K562 (cell line): ENCODE measurements around the gene APOBEC3G. TPM values are rescaled to one million over a fixed set of nuclear protein-coding genes. Genes with fewer than 3 reads are reported as not detected.

Experiments used
- ATAC-seq: fragments of 200-7000 bp; cut with Tn5 transposase; 3 replicates; pipeline ENCODE4 v1.9.1; 2020; ENCODE audit warnings: moderate library complexity
- BruUV-seq: library from RNA; stranded (reverse); fragments of 400-500 nt; replicated peaks from 2 replicates; lab custom pipeline; 2021; lab: Mats Ljungman, UMichigan
- CTCF ChIA-PET: fragments of 300-600 bp; formaldehyde crosslinking; extraction: SDS; loops from one replicate; lab custom pipeline; 2021; ENCODE audit warnings: low intra/inter-chr PET ratio; lab: Yijun Ruan, JAX
- POLR2A ChIA-PET: fragments of 300-600, 350-650 bp; sonication (Branson Sonifier 250); formaldehyde crosslinking; extraction: SDS; loops from one replicate; lab custom pipeline; 2021; ENCODE audit warnings: antibody characterized with exemption, inconsistent platforms; lab: Yijun Ruan, JAX
- DNase-seq, 4 experiments: peaks; one replicate each; pipeline versions ENCODE4 v3.0.0 to v3.0.0-alpha.2; 2011 to 2018; ENCODE audit warnings: low spot score in 3 of 4, mixed read lengths in 3 of 4; ENCODE audit errors: extremely low read depth in 1 of 4
- FAIRE-seq: peaks from 2 replicates; lab custom pipeline; 2011; peaks lifted over from hg19 to GRCh38; lab: Jason Lieb, UNC
- H2AFZ ChIP-seq: 2 replicates; pipeline ENCODE4 v1.6.0; 2011; ENCODE audit warnings: low read depth, low read length, control low read depth, inconsistent platforms
- H3K27ac ChIP-seq: fragments of 200-600 bp; 3 replicates; pipeline ENCODE4 v1.8.0; 2011; ENCODE audit warnings: low read depth, mild to moderate bottlenecking, control low read depth, inconsistent platforms, low read length, moderate library complexity, mixed read lengths; ENCODE audit errors: extremely low read depth
- H3K27me3 ChIP-seq, 2 experiments: fragments of 300-600 bp in 1 of 2; 2 replicates in 1 of 2; 3 replicates in 1 of 2; pipeline versions ENCODE4 v1.6.0 to v1.8.0; 2011; ENCODE audit warnings: inconsistent platforms in 2 of 2, low read length in 2 of 2, mild to moderate bottlenecking in 1 of 2, mixed read lengths in 1 of 2, moderate library complexity in 1 of 2; ENCODE audit not compliant: control insufficient read depth in 2 of 2, insufficient read depth in 2 of 2
- H3K36me3 ChIP-seq: fragments of 300-600 bp; 3 replicates; pipeline ENCODE4 v1.8.0; 2011; ENCODE audit warnings: mild to moderate bottlenecking, low read length, inconsistent platforms; ENCODE audit not compliant: control insufficient read depth, insufficient read depth
- H3K4me1 ChIP-seq, 2 experiments: fragments of 200-600 bp in 1 of 2; replicated peaks in 1 of 2; 2 replicates in 1 of 2; 3 replicates in 1 of 2; pipeline versions ENCODE4 v1.5.1 to v1.8.0; 2011; ENCODE audit warnings: inconsistent platforms in 2 of 2, low read length in 2 of 2, mild to moderate bottlenecking in 1 of 2, mixed read lengths in 1 of 2, moderate library complexity in 1 of 2; ENCODE audit not compliant: control insufficient read depth in 2 of 2, insufficient read depth in 2 of 2
- H3K4me2 ChIP-seq: 2 replicates; pipeline ENCODE4 v1.6.1; 2011; ENCODE audit warnings: low read length, control low read depth, inconsistent platforms, mixed read lengths; ENCODE audit not compliant: insufficient read depth
- H3K4me3 ChIP-seq: fragments of 200-600 bp; sonication (generic), shearing (Covaris generic); 2 replicates; pipeline ENCODE4 v1.5.1; 2016; ENCODE audit warnings: control low read depth, inconsistent platforms
- H3K79me2 ChIP-seq: fragments of 200-600 bp; 3 replicates; pipeline ENCODE4 v1.8.0; 2011; ENCODE audit warnings: low read length, inconsistent platforms; ENCODE audit not compliant: control insufficient read depth, insufficient read depth
- H3K9ac ChIP-seq, 2 experiments: 2 replicates each; pipeline versions ENCODE4 v1.6.0 to v1.6.1; 2011; ENCODE audit warnings: low read depth in 2 of 2, low read length in 2 of 2, control low read depth in 1 of 2, inconsistent platforms in 1 of 2, mild to moderate bottlenecking in 1 of 2, mixed read lengths in 1 of 2; ENCODE audit not compliant: insufficient read depth in 1 of 2
- H3K9me1 ChIP-seq: one replicate; pipeline ENCODE4 v1.6.0; 2011; ENCODE audit warnings: inconsistent platforms, mild to moderate bottlenecking, low read length, moderate library complexity; ENCODE audit not compliant: control insufficient read depth, insufficient read depth
- H3K9me3 ChIP-seq: replicated peaks from 2 replicates; pipeline ENCODE4 v1.5.1; 2011; ENCODE audit warnings: low read depth, low read length, inconsistent platforms; ENCODE audit not compliant: control insufficient read depth, insufficient read depth
- H4K20me1 ChIP-seq: replicated peaks from 2 replicates; pipeline ENCODE4 v1.6.1; 2011; ENCODE audit warnings: low read length, inconsistent platforms, mixed read lengths; ENCODE audit not compliant: control insufficient read depth, insufficient read depth
- FIP1L1 ChIP-seq: fragments of 200-400 bp; formaldehyde crosslinking; IDR thresholded peaks from 2 replicates; pipeline ENCODE4 v1.6.1; 2018; ENCODE audit warnings: mild to moderate bottlenecking, low read depth, low read length; ENCODE audit not compliant: poor library complexity, severe bottlenecking
- L3MBTL2 ChIP-seq: fragments of 450-650 bp; IDR thresholded peaks from 2 replicates; pipeline ENCODE4 v1.6.1; 2016; ENCODE audit warnings: mild to moderate bottlenecking, moderate library complexity
- MAFG ChIP-seq: fragments of 450-650 bp; conservative IDR thresholded peaks from 2 replicates; pipeline ENCODE4 v1.6.1; 2016; ENCODE audit warnings: missing genetic modification characterization, missing compliant biosample characterization
- POLR2G ChIP-seq: fragments of 200-400 bp; formaldehyde crosslinking; IDR thresholded peaks from 2 replicates; pipeline ENCODE4 v1.6.1; 2017; ENCODE audit warnings: low read depth, mild to moderate bottlenecking, antibody characterized with exemption, low read length, moderate library complexity
- SP1 ChIP-seq: sonication (generic); formaldehyde crosslinking; IDR thresholded peaks from 2 replicates; pipeline ENCODE4 v1.8.1; 2022; ENCODE audit warnings: mild to moderate bottlenecking, missing genetic modification reagents
- TCFL5 ChIP-seq: fragments of 250-450 bp; sonication (Bioruptor Pico); conservative IDR thresholded peaks from 2 replicates; pipeline ENCODE4 v1.6.1; 2021; ENCODE audit warnings: mild to moderate bottlenecking, moderate library complexity, matching md5 sums
- ZNF134 ChIP-seq: fragments of 250-450 bp; sonication (Bioruptor Pico); conservative IDR thresholded peaks from 2 replicates; pipeline ENCODE4 v1.4.0; 2020
- WGBS: fragments of 100-300 bp; shearing (Covaris generic); methylation state at CpG from one replicate; pipeline ENCODE4 v1.1.6; 2016; ENCODE audit warnings: low coverage, mixed read lengths; ENCODE audit not compliant: insufficient coverage; ENCODE audit errors: missing lambda C conversion rate; 5-methylcytosine and 5-hydroxymethylcytosine counted together
- in situ Hi-C: fragments of 300-500 bp; cut with MboI; formaldehyde crosslinking; loops from 4 replicates; pipeline ENCODE4 v1.15.0; 2018; ENCODE audit warnings: inconsistent platforms, mixed read lengths
- intact Hi-C: fragments of 100-400 bp; cut with micrococcal nuclease; formaldehyde crosslinking; loops from 2 replicates; pipeline ENCODE4 v1.14.2; 2022
- polyA plus RNA-seq, 8 experiments: library from polyadenylated mRNA; depleted of rRNA in 4 of 8; stranded (reverse) in 5 of 8; unstranded in 3 of 8; fragments of >200 nt; fragmentation: Nextera tagmentation in 2 of 8; fragmentation: Illumina TruSeq in 1 of 8; extraction: Ambion mirVana in 2 of 8; extraction: Trizol in 1 of 8; gene quantifications; 2 replicates each; pipeline versions ENCODE4 v1.2.1 to v1.2.3, GENCODE V29; 2011 to 2014; ENCODE audit warnings: inconsistent platforms in 1 of 8, missing spikeins in 1 of 8
- total RNA-seq, 7 experiments: library from RNA; depleted of rRNA in 6 of 7; stranded (reverse); fragments of >200 nt in 6 of 7; fragmentation: Illumina TruSeq in 2 of 7; extraction: Trizol in 2 of 7; gene quantifications; 2 replicates each; pipeline versions ENCODE4 v1.2.1 to v1.2.3, GENCODE V29; 2011 to 2021; ENCODE audit warnings: low replicate concordance in 1 of 7

APOBEC3G gene
- total and polyA plus RNA-seq, 9 of the 15 experiments (the other 6 are each of a cell fraction or from before 2014, with no cell fraction given): 5.2 to 20.8 (median 11.4) TPM

DNA sequence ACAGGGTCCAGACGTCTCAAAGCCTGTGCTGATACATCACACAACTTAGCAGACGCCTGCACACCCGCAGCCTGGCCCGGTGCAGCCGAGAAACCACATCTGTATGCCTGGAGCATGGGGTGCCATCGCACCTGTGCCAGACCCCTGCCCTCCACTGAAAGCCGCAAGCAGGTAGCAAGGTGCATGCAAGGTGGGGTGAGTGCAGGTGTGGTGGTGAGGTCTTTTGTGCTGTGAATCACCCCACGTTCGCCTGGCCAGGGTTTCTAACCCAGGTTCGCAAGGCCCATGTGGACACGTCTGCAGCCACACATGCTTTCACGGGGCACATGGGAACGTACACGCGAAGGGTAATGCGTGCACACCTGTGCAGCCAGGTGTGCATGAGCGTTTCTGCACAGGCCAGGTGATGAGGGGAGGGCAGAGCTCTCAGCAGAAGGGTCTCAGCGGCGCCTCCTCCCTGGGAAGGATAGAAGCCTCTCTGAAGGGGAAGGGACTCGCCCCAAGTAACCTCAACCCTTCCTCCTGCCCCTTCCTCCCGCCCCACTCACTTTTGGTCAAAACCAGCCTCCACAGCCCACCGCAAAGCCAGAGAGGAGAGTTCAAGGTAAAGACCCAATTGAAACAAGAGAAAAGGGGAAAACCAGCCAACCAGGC, 55.9 kb downstream of the APOBEC3G start:
- Histone ChIP-seq H3K79me2 (no peaks in the 10 kb centered on the region), H3K27ac (no peak overlapping the region), H3K4me3 (no peak overlapping the region), H3K9me1 (no peaks in the 10 kb centered on the region), H3K9me3 (no peaks in the 10 kb centered on the region), H3K4me2 (no peak overlapping the region), H3K4me1 (peaks cover 13 to 28% of the 10 kb centered on the region in 2 experiments), H3K36me3 (no peaks in the 10 kb centered on the region), H4K20me1 (no peaks in the 10 kb centered on the region), H3K27me3 (no peaks in the 10 kb centered on the region), H3K9ac (no peak overlapping the region), H2AFZ (no peak overlapping the region)
- intact Hi-C loops (no loop called here), in situ Hi-C loops (no loop called here)
- FAIRE-seq: no peak
- CTCF ChIA-PET: interaction anchor here (0.6 kb wide), 1 partner anchor 423 kb away, joined by 4 read pairs; no protein-coding TSS in a partner anchor
- TF ChIP-seq ZNF134 (no peak), MAFG (tag) (no peak), L3MBTL2 (no peak), FIP1L1 (no peak), SP1 (CRISPR knock-in tag) (no peak), TCFL5 (CRISPR knock-in tag) (no peak), POLR2G (peak; percentile 28; the same call in 1 of the 2 replicates)
- DNase-seq: no peak
- BruUV-seq: no TSS peak
- 65% methylated on average over 11 of the region's 22 CpGs for WGBS
- POLR2A ChIA-PET: no interaction called here
- no peak for ATAC-seq
